ENCODE measurements around the gene SUCO. TPM values are rescaled to one million over a fixed set of nuclear protein-coding genes. Genes with fewer than 3 reads are reported as not detected.

SUCO gene
- total RNA-seq, 1 experiment from 2014 or later: 37.7 TPM

GRCh38 chr1:172630868-172631267, 97.9 kb downstream of the SUCO start:
- Histone ChIP-seq H3K4ac (ENCODE audit: low read depth, low read length) (no peak overlapping the region), H2BK5ac (ENCODE audit: insufficient read length, low read length) (no peak overlapping the region), H2AK5ac (ENCODE audit: insufficient read length, low read length) (no peak overlapping the region), H4K5ac (ENCODE audit: insufficient read length, low read depth, low read length) (no peak overlapping the region), H3K79me2 (ENCODE audit: insufficient read depth, low read length) (no peaks in the 10 kb centered on the region), H4K91ac (ENCODE audit: insufficient read length, low read depth, low read length) (no peak overlapping the region), H3K9ac (ENCODE audit: extremely low read depth, insufficient read length, low read length) (no peak overlapping the region), H2AFZ (ENCODE audit: low read length) (no peak overlapping the region), H4K8ac (replicated peaks; ENCODE audit: insufficient read length, low read depth, low read length) (no peak overlapping the region), H3K4me1 (ENCODE audit: insufficient read depth, low read length) (no peaks in the 10 kb centered on the region), H3K4me2 (ENCODE audit: insufficient read depth, insufficient read length, low read length) (no peak overlapping the region), H2BK20ac (ENCODE audit: low read depth, low read length, poor library complexity, severe bottlenecking) (no peak overlapping the region), H3K27me3 (ENCODE audit: insufficient read depth, low read length) (no peaks in the 10 kb centered on the region), H3K9me3 (ENCODE audit: control insufficient read depth, low read depth, low read length) (no peaks in the 10 kb centered on the region), H3K56ac (ENCODE audit: insufficient read length, low read depth, low read length) (no peak overlapping the region), H3K23ac (ENCODE audit: insufficient read length, low read depth, low read length) (no peak overlapping the region), H2BK12ac (ENCODE audit: insufficient read length, low read depth, low read length) (no peak overlapping the region), H2BK120ac (ENCODE audit: low read depth, low read length, poor library complexity, severe bottlenecking) (no peak overlapping the region), H3K14ac (ENCODE audit: insufficient read depth, low read length) (no peak overlapping the region), H3T11ph (ENCODE audit: low read length) (no peak overlapping the region), H4K20me1 (ENCODE audit: control insufficient read depth, insufficient read depth, insufficient read length) (no peaks in the 10 kb centered on the region), H3K18ac (ENCODE audit: insufficient read length, low read depth, low read length) (no peak overlapping the region), H3K79me1 (ENCODE audit: insufficient read depth, low read depth, low read length, poor library complexity, severe bottlenecking) (no peaks in the 10 kb centered on the region), H3K23me2 (ENCODE audit: insufficient read length, low read depth, low read length, poor library complexity, severe bottlenecking) (no peaks in the 10 kb centered on the region), H2BK15ac (ENCODE audit: low read depth, low read length) (no peak overlapping the region), H3K27ac (ENCODE audit: insufficient read length, low read depth, low read length) (no peak overlapping the region)
- no peak for DNase-seq
- Mint-ChIP-seq H3K9me3 (peaks cover 16 to 25% of the 10 kb centered on the region in 2 experiments), H3K27me3 (ENCODE audit: low read depth) (no peaks in the 10 kb centered on the region; the same call in 1 of the 2 replicates), H3K4me1 (peaks cover 6 to 11% of the 10 kb centered on the region in 2 experiments; a peak in 2 of 4 replicates), H3K27ac (no peak overlapping the region), H3K36me3 (ENCODE audit: insufficient read depth in 1 of 3, low read depth in 3 of 3) (peaks cover 2 to 12% (median 7%) of the 10 kb centered on the region in 3 experiments), H3K4me3 (no peak overlapping the region)
- WGBS (ENCODE audit: extremely low coverage, insufficient read length, low lambda C conversion rate): no CpG with 5 or more reads among the region's 3 CpGs
- TF ChIP-seq, protein P1, sequence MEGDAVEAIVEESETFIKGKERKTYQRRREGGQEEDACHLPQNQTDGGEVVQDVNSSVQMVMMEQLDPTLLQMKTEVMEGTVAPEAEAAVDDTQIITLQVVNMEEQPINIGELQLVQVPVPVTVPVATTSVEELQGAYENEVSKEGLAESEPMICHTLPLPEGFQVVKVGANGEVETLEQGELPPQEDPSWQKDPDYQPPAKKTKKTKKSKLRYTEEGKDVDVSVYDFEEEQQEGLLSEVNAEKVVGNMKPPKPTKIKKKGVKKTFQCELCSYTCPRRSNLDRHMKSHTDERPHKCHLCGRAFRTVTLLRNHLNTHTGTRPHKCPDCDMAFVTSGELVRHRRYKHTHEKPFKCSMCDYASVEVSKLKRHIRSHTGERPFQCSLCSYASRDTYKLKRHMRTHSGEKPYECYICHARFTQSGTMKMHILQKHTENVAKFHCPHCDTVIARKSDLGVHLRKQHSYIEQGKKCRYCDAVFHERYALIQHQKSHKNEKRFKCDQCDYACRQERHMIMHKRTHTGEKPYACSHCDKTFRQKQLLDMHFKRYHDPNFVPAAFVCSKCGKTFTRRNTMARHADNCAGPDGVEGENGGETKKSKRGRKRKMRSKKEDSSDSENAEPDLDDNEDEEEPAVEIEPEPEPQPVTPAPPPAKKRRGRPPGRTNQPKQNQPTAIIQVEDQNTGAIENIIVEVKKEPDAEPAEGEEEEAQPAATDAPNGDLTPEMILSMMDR (conservative IDR thresholded peaks at IDR 0.05): no peak

All from H9 (cell line).